HG02884 (cell line): Measurements from ENCODE around the gene BRCC3.

Experiments
- ATAC-seq: cut with Tn5 transposase; IDR thresholded peaks from one replicate; pipeline ENCODE4 v1.9.1; 2021; ENCODE audit warnings: mild to moderate bottlenecking, moderate library complexity; ENCODE audit not compliant: unreplicated experiment

Gene BRCC3

GRCh38 chrX:155070975-155071693, at the start of gene BRCC3, which contains the start of the genes CMC4 and MTCP1:
Gene BRCC3, plus strand, starts transcription at chrX:155071508. Its CDS starts 20 bp downstream, at chrX:155071528.
Gene CMC4, minus strand, starts transcription at chrX:155071136. Its CDS starts 7,113 bp downstream, at chrX:155064023.
Gene MTCP1, minus strand, starts transcription at chrX:155071136. Its CDS starts 5,126 bp downstream, at chrX:155066010.
- ATAC-seq = peak; percentile 80

GRCh38 chrX:155022585-155022984, 48.7 kb upstream of the BRCC3 start, which contains the start of gene F8:
Gene F8, minus strand, starts transcription at chrX:155022723. Its CDS starts 171 bp downstream, at chrX:155022552.
- ATAC-seq = no peak

DNA sequence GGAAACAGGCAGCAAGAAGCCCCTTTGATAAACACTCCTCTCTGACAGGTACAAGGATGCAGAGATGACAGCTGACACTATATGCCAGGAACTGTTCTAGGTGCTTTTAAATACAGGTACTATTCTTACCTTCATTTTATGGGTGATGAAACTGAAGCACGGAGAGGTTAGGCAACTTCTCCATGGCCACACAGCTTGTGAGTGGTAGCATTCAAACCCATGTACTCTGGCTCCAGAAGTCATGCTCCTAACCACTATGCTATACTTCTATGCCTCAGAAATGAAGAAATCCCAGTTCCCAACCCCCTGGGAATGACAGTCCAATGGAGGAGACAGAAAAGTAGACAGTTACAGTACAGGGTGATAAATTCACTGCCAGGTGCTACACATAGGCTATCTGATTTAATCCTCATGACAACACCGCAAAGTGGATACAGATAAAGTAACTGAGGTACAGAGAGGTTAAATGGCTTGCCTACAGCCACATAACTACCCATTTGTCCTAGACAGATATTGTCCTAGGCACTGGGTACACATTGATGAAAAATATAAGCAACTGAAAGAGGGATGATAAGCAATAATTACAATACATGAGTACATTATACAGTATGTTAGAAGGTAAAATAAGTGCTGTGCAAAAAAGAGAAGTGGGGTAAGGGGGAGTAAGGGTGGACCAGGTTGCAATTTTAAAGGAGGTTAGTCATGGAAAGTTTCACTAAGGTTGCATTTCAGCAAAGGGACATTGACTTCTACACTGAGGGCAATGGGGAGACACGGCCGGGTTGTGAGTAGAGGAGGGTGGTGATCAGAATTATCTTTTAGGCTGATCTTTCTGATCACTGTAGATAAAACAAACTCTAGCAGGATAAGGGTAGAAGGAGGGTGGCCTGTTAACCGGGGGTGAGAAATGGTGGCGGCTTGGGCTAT, 47.1 kb upstream of the BRCC3 start:
- no peak for ATAC-seq

DNA sequence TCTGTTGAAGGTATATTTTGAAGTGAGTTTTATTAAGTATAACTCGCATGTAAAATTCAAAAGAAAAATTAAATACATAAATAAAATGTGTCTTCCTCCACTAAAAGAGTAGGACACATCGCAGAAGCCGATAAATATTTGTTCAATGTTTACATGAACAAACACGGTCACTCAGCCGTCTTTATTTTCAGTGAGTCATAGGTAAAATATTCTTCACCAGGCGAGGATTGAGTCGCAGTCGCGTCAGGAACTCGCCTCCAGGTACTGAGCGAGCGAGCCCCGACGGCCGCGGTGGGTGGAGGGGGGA, 44.9 kb upstream of the BRCC3 start:
- no peak for ATAC-seq

DNA sequence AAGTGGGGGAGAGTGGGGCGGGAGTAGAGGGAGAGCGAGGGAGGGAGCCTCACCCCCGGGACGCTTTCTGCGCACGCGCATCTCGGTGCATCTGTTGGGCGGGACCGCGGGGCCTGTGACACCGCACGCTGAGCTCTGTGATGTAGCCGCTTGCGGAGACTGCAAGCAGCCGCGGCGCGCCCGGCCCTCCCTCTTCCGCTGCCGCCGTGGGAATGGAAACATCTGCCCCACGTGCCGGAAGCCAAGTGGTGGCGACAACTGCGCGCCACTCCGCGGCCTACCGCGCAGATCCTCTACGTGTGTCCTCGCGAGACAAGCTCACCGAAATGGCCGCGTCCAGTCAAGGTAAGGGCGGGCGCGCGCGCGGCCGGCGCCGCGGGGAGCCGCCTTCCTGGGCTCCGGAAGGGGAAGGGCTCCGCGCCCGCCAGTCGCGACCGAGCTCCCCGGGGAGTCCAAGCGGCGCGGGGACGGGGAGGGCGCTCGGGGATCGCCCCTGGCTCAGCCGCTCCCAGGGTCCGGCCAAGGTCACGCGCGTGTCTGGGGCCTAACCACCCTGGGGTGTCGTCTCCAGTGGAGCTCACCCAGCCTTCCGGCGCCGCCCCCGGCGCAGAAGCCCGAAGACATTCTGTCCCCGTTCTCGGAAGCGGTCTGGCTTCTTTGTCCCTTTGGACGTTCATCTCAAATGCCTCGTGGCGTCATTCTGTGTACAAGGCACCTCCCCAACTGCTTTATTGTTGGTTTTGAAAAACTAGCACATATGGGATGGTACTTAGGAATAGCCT, 44.4 kb upstream of the BRCC3 start, which contains the start of gene FUNDC2:
TSS of gene FUNDC2 (plus strand) at position 118 of the 782 bp plus-strand sequence. CDS start at position 213, 95 bp downstream.
- peak; percentile 85 for ATAC-seq

- ATAC-seq = no peak
Observed at GRCh38 chrX:155027509-155028066, 43.7 kb upstream of the BRCC3 start.

- ATAC-seq = no peak
Observed at GRCh38 chrX:155028129-155028528, 43.2 kb upstream of the BRCC3 start.

GRCh38 chrX:155028877-155029291, 42.4 kb upstream of the BRCC3 start:
- ATAC-seq = no peak

DNA sequence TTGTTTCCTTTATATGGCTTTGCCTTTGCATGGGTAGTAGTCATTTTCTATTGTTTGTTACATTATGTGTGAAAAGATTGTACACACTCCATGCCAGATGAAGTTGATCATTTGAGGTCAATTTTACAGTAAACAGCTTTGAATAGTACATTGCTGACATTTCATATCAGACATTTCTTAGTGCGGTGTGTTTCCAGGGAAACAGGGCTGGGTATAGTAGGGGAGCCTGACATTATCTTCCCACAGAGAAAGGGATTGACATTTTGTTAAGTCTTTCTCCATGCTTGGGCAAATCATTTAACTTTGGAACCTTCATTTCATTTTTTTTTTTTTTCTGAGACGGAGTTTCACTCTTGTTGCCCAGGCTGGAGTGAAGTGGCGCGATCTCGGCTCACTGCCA, 39.7 kb upstream of the BRCC3 start:
- no peak for ATAC-seq

GRCh38 chrX:155035688-155036087, 35.6 kb upstream of the BRCC3 start:
- no peak for ATAC-seq

DNA sequence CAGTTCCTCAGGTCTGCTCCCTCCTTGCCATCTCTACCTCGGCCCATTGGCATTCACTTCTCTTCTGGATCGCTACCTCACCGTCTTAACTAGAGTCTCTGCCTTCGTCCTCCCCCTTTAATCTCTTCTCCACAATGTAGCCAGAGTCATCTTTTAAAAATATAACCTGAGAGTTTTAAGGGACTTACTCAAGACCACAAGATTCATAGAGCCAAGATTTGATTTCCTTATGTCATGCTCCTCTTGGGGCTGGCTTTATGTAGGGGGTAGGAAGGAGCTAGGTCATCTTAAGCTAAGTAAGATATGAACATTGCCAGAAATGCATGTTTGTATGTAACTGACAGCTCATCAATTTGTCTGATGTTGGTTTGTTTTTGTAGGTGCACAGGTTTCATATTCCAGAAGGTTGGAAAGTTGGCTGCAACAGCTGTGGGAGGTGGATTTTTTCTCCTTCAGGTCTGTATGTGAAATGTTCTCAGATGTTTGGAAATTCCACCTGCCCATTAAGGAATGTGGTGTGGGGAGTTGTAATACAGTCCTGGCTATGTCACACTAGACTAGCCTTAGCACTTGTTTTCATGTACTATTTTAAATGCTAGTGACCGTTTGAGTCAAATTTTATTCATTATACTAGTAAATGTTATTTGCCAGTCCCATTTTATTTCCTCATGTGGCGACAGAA, 25.0 kb upstream of the BRCC3 start:
- ATAC-seq = no peak

DNA sequence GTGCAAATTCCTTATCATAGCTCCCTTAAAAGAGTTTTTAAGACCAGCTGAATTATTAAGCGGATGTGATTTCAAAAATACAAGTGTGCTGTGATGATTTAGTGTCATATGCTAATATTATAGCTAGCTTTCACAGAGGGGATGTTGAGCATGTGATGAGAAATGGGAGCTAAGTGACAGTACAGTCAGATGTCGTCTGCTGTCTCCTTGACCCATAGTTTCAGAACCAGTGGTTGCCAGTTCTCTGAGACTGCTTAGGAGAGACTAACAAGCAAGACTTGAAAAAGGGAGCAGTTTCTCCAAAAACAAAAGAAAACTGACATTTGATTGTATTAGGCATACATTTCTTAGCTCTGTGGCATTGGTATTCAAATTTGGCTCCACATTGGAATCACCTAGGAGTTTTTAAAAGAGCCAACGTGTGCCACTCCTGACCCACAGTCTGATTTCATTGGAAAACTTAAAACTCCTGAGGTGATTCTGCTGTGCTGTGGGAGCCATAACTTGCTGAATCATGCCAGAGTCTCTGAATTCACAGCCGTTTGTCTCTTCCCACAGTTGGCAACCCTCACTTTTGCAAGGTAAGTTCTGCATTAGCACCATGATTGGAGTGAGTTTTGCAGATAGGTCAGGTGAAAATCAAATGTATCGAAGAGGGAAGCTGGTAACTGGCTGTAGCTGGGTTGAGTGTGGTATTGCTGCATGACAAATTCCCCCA, 24.3 kb upstream of the BRCC3 start:
- ATAC-seq = no peak

GRCh38 chrX:155048977-155049619, 22.2 kb upstream of the BRCC3 start:
- ATAC-seq = no peak

- no peak for ATAC-seq
Observed at GRCh38 chrX:155052738-155053498, 18.4 kb upstream of the BRCC3 start.

DNA sequence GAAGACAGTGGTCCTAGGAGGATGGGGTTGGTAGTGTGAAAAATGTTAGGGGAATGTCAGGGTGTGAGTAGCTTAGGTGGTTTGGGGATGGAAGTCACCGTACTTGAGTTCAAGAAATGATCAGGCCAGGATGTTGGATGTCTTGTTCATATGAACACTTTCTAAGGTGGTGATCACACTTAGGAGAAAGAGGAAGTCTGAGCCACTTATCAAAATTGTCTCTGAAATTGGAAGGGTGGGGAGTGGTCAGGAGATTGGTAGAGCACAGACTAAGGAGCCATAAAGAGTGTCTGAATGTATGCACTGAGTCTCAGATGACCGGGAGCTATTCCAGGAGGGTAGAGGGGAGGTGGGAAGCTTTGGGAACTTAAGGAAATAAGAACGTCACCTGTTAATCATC, 17.7 kb upstream of the BRCC3 start:
- ATAC-seq = no peak

- no peak for ATAC-seq
Observed at GRCh38 chrX:155054255-155054654, 17.1 kb upstream of the BRCC3 start.

- no peak for ATAC-seq
Observed at GRCh38 chrX:155055494-155055893, 15.8 kb upstream of the BRCC3 start.

DNA sequence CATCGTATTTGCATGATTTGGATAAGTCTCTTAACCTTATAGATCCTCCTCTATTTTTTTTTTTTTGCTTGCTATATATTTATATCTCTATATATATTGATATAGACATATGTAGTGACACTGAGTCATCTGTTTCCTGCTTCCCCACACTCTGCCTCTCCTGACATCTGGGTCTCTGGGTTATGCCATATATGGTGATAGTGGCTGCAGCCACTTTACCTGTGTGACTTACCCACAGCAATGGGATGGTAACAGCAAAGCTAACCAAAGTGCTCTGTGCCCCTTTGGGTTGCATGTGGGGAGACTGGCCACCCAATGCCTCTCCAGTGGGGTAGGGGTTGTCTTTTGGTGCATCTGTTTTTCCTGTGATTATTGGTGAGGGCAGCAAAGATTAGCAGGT, 14.8 kb upstream of the BRCC3 start:
- no peak for ATAC-seq
